Adrenal gland (tissue), 5 donors: ENCODE measurements around the gene IL12RB2.

ENCODE experiments used
- POLR2A ChIP-seq, 2 donors: fragments of 450-650 bp; IDR thresholded peaks; one replicate each; pipeline ENCODE4 v1.6.1; 2017; ENCODE audit warnings: antibody characterized with exemption in 2 of 2, mild to moderate bottlenecking in 2 of 2, moderate library complexity in 1 of 2
- TF ChIP-seq, protein P1 (sequence below), 6 experiments: fragments of 450-650 bp in 4 of 6; fragments of 200-600 bp in 2 of 6; sonication (generic) in 1 of 6; IDR thresholded peaks; 1 replicate in 5 of 6; 2 replicates in 1 of 6; pipeline versions ENCODE4 v1.5.1 to v1.8.0; 2016 to 2021; ENCODE audit warnings: antibody characterized with exemption in 6 of 6, mild to moderate bottlenecking in 2 of 6, moderate library complexity in 1 of 6
- donor health status: DM: no; HTN: no; CAD: no.

DNA sequence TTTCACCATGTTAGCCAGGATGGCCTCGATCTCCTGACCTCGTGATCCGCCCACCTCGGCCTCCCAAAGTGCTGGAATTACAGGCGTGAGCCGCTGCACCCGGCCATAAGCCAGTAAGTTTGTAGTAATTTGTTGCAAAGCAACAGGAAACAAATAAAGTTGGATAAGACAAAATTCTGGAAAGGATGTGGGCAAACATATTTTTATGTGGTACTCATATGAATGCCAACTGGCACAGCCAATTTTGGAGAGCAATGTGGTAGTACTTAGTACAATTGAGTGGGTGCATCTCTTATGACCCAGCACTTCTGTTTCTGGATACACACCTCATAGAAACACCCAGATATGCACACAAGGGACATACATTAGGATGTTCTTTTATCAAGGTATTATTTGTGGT lies 8.4 kb upstream of the IL12RB2 start:
- TF ChIP-seq, protein P1, sequence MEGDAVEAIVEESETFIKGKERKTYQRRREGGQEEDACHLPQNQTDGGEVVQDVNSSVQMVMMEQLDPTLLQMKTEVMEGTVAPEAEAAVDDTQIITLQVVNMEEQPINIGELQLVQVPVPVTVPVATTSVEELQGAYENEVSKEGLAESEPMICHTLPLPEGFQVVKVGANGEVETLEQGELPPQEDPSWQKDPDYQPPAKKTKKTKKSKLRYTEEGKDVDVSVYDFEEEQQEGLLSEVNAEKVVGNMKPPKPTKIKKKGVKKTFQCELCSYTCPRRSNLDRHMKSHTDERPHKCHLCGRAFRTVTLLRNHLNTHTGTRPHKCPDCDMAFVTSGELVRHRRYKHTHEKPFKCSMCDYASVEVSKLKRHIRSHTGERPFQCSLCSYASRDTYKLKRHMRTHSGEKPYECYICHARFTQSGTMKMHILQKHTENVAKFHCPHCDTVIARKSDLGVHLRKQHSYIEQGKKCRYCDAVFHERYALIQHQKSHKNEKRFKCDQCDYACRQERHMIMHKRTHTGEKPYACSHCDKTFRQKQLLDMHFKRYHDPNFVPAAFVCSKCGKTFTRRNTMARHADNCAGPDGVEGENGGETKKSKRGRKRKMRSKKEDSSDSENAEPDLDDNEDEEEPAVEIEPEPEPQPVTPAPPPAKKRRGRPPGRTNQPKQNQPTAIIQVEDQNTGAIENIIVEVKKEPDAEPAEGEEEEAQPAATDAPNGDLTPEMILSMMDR (IDR thresholded peaks at IDR 0.05) = no peak
- TF ChIP-seq POLR2A (IDR thresholded peaks at IDR 0.05) = no peak
